K562 treated with DMSO at 1 percent for 12 hours (cell line): ENCODE measurements around the gene JAG1. TPM values are rescaled to one million over a fixed set of nuclear protein-coding genes. Genes with fewer than 3 reads are reported as not detected.

ENCODE experiments used
- total RNA-seq: library from RNA; unstranded; fragments of 300-600 nt; gene quantifications from 2 replicates; pipeline ENCODE4 v1.2.3, GENCODE V29; 2022; ENCODE audit not compliant: insufficient read depth

JAG1 gene
- 0.16 TPM in 1 of 2 replicates, not detected in the other for total RNA-seq

GRCh38 chr20:10673842-10674683, at the start of gene JAG1:
JAG1 (minus strand) TSS chr20:10673999; CDS start chr20:10673530, 469 bp downstream.

Other genes with a start within 250 kb of the JAG1 start
- gene MKKS, start 239.8 kb downstream of the JAG1 start, total RNA-seq: 5.4 and 9.6 TPM in 2 replicates
- gene SLX4IP, start 238.7 kb downstream of the JAG1 start, total RNA-seq: 0.41 and 2.5 TPM in 2 replicates